ENCODE measurements around the gene GNG12. TPM values are rescaled to one million over a fixed set of nuclear protein-coding genes. Genes with fewer than 3 reads are reported as not detected.
"Not testable (repeated sequence)": the region's sequence is repeated elsewhere in the genome, so short reads cannot be mapped to it uniquely, and the experiment has no call there.

GNG12 gene
- total RNA-seq, 1 donor from 2014 or later: 60.5 TPM

GRCh38 chr1:67662884-67663283 lies 170.4 kb downstream of the GNG12 start:
- no peak for DNase-seq (ENCODE audit: low read depth)

DNA sequence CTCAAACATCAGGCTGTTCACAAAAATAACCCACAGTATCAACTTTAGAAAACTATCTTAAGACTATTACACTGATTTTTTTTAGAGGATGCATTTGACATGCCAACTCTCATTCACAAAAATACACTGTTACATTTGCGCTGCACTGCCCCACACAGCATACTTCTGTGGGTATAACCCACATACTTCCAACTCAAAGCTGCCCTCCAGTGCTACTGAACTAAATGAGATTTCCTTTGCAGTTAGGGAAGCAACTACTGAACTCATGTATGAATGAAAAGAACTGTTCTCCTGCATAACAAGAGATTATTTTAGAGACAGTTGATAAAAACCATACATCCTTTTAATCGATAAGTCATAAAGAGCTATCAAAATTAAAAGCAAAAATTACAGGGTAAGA lies 174.0 kb downstream of the GNG12 start:
- peak; percentile 33 for DNase-seq (ENCODE audit: low read depth)

DNA sequence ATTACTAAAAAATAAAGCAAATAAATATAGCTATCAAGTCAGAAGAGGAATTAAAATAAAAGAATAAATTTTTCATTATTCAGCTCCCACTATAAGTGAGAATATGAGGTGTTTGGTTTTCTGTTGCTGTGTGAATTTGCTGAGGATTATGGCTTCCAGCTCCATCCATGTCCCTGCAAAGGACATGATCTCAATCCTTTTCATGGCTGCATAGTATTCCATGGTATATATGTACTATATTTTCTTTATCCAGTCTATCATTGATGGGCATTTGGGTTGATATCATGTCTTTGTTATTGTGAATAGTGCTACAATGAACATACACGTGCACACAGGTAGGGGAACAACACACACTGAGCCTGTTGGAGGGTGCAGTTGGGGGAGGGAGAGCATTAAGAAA lies 176.1 kb downstream of the GNG12 start:
- DNase-seq (ENCODE audit: low read depth): not testable (repeated sequence)

DNA sequence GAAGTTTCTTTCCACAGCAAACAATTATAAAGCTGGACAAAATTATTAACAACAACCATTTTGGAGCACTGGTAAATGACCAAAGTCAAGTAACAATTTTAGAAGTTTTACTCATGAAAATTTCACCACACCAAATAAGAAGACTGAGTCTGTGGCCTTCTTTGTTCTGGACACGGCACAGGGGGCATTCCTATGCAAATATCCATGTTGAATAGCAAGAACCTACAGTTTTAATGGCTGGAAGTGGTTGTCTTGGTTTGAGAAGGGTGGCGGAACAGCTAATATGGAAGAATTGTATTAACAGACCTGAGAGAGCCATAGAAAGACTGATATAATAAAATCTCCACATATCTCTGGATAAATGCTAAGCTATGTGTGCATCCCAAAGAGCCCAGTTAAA lies 177.7 kb downstream of the GNG12 start:
- DNase-seq (ENCODE audit: low read depth): no peak

- no peak for DNase-seq (ENCODE audit: low read depth)
Measured at GRCh38 chr1:67653304-67653703, 180.0 kb downstream of the GNG12 start.

DNA sequence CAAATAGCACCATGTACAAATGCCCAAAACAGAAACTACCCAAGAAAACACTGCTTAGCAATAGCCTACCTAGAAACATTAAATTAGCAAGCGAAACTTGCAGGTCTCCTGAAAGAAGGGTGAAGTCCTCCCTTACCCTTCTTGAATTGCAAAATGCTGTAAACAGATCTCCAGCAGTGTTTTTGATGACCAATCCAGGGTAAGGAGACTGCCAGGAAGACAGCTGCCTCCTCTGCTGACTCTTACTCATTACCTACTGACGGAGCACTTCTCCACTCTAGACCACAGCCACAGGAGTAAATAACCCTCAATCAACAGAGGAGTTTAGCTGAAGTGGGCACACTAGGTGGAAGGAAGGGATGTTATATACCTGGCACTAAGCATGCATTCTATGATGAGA lies 180.5 kb downstream of the GNG12 start:
- peak; percentile 93 for DNase-seq (ENCODE audit: low read depth)

Other genes with a start within 250 kb of the GNG12 start
- gene GADD45A, start 148.3 kb downstream of the GNG12 start, total RNA-seq: 73.6 and 85.0 TPM in 2 replicates
- 5.7 and 6.3 TPM in 2 replicates for gene DIRAS3, start 217.2 kb upstream of the GNG12 start, total RNA-seq